HepG2 (cell line): Measurements from ENCODE around the gene TMEM258. TPM values are rescaled to one million over a fixed set of nuclear protein-coding genes. Genes with fewer than 3 reads are reported as not detected.
A peak's percentile ranks its signal among the peaks of the same experiment; 100 is the strongest.

ENCODE experiments used
- DNMT3B ChIP-seq: conservative IDR thresholded peaks from 2 replicates; pipeline ENCODE4 v1.6.1; 2016; ENCODE audit warnings: missing biosample characterization, control low read depth
- DZIP1 ChIP-seq: sonication (generic); formaldehyde crosslinking; IDR thresholded peaks from 2 replicates; pipeline ENCODE4 v1.5.0; 2020; ENCODE audit warnings: mild to moderate bottlenecking, missing genetic modification reagents
- HNRNPL ChIP-seq: fragments of 200-400 bp; formaldehyde crosslinking; IDR thresholded peaks from 2 replicates; pipeline ENCODE4 v1.6.1; 2017; ENCODE audit warnings: mild to moderate bottlenecking, low read depth, low read length
- MED8 ChIP-seq: sonication (generic); formaldehyde crosslinking; IDR thresholded peaks from 2 replicates; pipeline ENCODE4 v1.8.1; 2023; ENCODE audit warnings: mild to moderate bottlenecking, missing genetic modification reagents; ENCODE audit not compliant: insufficient replicate concordance
- PBX2 ChIP-seq: IDR thresholded peaks from 2 replicates; pipeline ENCODE4 v1.6.1; 2016; ENCODE audit warnings: control low read depth
- PHF20 ChIP-seq: sonication (generic); formaldehyde crosslinking; IDR thresholded peaks from 2 replicates; pipeline ENCODE4 v1.5.0; 2020; ENCODE audit warnings: mild to moderate bottlenecking, missing genetic modification reagents
- PHF21A ChIP-seq: sonication (generic); formaldehyde crosslinking; IDR thresholded peaks from 2 replicates; pipeline ENCODE4 v1.5.0; 2020; ENCODE audit warnings: mild to moderate bottlenecking, missing genetic modification reagents
- STAT5B ChIP-seq: sonication (generic); formaldehyde crosslinking; IDR thresholded peaks from 2 replicates; pipeline ENCODE4 v1.4.0; 2020; ENCODE audit warnings: missing genetic modification reagents
- U2AF1 ChIP-seq: fragments of 200-400 bp; formaldehyde crosslinking; optimal IDR thresholded peaks from 2 replicates; pipeline ENCODE3; 2017; ENCODE audit warnings: mild to moderate bottlenecking, low read depth, low read length
- YEATS2 ChIP-seq: sonication (generic); formaldehyde crosslinking; IDR thresholded peaks from 2 replicates; pipeline ENCODE4 v1.4.0; 2020; ENCODE audit warnings: missing genetic modification reagents, borderline replicate concordance
- ZNF20 ChIP-seq: sonication (generic); formaldehyde crosslinking; IDR thresholded peaks from 2 replicates; pipeline ENCODE4 v1.4.0; 2020; ENCODE audit warnings: mild to moderate bottlenecking, moderate library complexity, missing genetic modification reagents
- ZXDC ChIP-seq: sonication (generic); formaldehyde crosslinking; IDR thresholded peaks from 2 replicates; pipeline ENCODE4 v1.5.0; 2020; ENCODE audit warnings: mild to moderate bottlenecking, missing genetic modification reagents
- polyA plus RNA-seq, 8 experiments: library from polyadenylated mRNA; depleted of rRNA in 3 of 8; stranded (reverse) in 7 of 8; unstranded in 1 of 8; fragments of >200 nt; fragmentation: Illumina TruSeq in 4 of 8; extraction: Trizol in 4 of 8; gene quantifications; 2 replicates each; pipeline versions ENCODE4 v1.2.1 to v1.2.3, GENCODE V29; 2011 to 2016; ENCODE audit warnings: low read depth in 4 of 8, missing spikeins in 1 of 8, mixed read lengths in 1 of 8; ENCODE audit not compliant: insufficient read depth in 1 of 8
- total RNA-seq, 5 experiments: library from RNA; depleted of rRNA; stranded (reverse); fragments of >200 nt; fragmentation: Illumina TruSeq; extraction: Trizol; gene quantifications; 2 replicates each; pipeline ENCODE4 v1.2.3, GENCODE V29; 2016; ENCODE audit warnings: low read depth in 1 of 5
- TF ChIP-seq, protein P1 (sequence below): sonication (generic); formaldehyde crosslinking; IDR thresholded peaks from 2 replicates; pipeline ENCODE4 v1.9.0; 2021; ENCODE audit warnings: mild to moderate bottlenecking, missing genetic modification reagents
- TF ChIP-seq, protein P2 (sequence below): sonication (generic); formaldehyde crosslinking; IDR thresholded peaks from 2 replicates; pipeline ENCODE4 v1.4.0; 2020; ENCODE audit warnings: mild to moderate bottlenecking, missing genetic modification reagents

Gene TMEM258
- total and polyA plus RNA-seq, 2 of the 13 experiments (the other 11 are each of a cell fraction or from before 2014, with no cell fraction given) = 175 to 424 TPM

GRCh38 chr11:61792310-61793082 is at the start of gene TMEM258, which contains the start of gene FEN1 (continued):
- TF ChIP-seq PHF20 (CRISPR knock-in tag) (peak; percentile 90), YEATS2 (CRISPR knock-in tag) (peak; percentile 94), DZIP1 (CRISPR knock-in tag) (no peak; the same call in 1 of the 2 replicates), MED8 (CRISPR knock-in tag) (peak; percentile 24), PHF21A (CRISPR knock-in tag) (0 out of 2 replicates have a peak, but pooled peaks have one; percentile 2), STAT5B (CRISPR knock-in tag) (no peak), HNRNPL (no peak), ZNF20 (CRISPR knock-in tag) (no peak), ZXDC (CRISPR knock-in tag) (no peak), PBX2 (no peak), U2AF1 (peak; percentile 81), DNMT3B (CRISPR knock-in tag) (no peak)
- TF ChIP-seq, protein P1, sequence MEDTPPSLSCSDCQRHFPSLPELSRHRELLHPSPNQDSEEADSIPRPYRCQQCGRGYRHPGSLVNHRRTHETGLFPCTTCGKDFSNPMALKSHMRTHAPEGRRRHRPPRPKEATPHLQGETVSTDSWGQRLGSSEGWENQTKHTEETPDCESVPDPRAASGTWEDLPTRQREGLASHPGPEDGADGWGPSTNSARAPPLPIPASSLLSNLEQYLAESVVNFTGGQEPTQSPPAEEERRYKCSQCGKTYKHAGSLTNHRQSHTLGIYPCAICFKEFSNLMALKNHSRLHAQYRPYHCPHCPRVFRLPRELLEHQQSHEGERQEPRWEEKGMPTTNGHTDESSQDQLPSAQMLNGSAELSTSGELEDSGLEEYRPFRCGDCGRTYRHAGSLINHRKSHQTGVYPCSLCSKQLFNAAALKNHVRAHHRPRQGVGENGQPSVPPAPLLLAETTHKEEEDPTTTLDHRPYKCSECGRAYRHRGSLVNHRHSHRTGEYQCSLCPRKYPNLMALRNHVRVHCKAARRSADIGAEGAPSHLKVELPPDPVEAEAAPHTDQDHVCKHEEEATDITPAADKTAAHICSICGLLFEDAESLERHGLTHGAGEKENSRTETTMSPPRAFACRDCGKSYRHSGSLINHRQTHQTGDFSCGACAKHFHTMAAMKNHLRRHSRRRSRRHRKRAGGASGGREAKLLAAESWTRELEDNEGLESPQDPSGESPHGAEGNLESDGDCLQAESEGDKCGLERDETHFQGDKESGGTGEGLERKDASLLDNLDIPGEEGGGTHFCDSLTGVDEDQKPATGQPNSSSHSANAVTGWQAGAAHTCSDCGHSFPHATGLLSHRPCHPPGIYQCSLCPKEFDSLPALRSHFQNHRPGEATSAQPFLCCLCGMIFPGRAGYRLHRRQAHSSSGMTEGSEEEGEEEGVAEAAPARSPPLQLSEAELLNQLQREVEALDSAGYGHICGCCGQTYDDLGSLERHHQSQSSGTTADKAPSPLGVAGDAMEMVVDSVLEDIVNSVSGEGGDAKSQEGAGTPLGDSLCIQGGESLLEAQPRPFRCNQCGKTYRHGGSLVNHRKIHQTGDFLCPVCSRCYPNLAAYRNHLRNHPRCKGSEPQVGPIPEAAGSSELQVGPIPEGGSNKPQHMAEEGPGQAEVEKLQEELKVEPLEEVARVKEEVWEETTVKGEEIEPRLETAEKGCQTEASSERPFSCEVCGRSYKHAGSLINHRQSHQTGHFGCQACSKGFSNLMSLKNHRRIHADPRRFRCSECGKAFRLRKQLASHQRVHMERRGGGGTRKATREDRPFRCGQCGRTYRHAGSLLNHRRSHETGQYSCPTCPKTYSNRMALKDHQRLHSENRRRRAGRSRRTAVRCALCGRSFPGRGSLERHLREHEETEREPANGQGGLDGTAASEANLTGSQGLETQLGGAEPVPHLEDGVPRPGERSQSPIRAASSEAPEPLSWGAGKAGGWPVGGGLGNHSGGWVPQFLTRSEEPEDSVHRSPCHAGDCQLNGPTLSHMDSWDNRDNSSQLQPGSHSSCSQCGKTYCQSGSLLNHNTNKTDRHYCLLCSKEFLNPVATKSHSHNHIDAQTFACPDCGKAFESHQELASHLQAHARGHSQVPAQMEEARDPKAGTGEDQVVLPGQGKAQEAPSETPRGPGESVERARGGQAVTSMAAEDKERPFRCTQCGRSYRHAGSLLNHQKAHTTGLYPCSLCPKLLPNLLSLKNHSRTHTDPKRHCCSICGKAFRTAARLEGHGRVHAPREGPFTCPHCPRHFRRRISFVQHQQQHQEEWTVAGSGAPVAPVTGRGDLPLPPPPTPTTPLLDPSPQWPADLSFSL = no peak
- TF ChIP-seq, protein P2, sequence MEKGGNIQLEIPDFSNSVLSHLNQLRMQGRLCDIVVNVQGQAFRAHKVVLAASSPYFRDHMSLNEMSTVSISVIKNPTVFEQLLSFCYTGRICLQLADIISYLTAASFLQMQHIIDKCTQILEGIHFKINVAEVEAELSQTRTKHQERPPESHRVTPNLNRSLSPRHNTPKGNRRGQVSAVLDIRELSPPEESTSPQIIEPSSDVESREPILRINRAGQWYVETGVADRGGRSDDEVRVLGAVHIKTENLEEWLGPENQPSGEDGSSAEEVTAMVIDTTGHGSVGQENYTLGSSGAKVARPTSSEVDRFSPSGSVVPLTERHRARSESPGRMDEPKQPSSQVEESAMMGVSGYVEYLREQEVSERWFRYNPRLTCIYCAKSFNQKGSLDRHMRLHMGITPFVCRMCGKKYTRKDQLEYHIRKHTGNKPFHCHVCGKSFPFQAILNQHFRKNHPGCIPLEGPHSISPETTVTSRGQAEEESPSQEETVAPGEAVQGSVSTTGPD = no peak
